ENCODE data around the gene AVPR1B. TPM values are rescaled to one million over a fixed set of nuclear protein-coding genes. Genes with fewer than 3 reads are reported as not detected.
"Not testable (repeated sequence)": the region's sequence is repeated elsewhere in the genome, so short reads cannot be mapped to it uniquely, and the experiment has no call there.

The AVPR1B gene
- polyA plus RNA-seq, 1 donor = 0.85 TPM

DNA sequence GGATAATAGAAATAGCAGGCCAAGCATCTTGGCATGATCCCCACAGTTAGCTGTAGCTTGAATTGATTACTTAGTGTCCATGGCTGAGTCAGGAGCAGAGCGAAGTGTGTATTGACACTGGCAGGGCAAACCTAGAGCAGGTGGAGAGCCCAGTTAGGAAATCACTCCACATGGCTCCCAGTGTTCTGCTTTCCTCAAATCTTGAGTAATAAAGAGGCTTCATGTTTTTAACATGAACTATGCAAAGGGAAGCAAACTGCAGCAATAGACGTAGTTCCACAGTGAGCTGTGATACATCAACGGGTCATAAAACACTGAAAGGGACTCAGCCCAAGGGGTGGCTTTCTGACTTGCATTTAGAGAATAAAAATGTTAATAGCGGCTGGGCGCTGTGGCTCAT is 35.3 kb downstream of the AVPR1B start:
- no peak for DNase-seq

- no peak for DNase-seq
These were observed 37.0 kb downstream of the AVPR1B start for GRCh38 chr1:206080026-206080820.

GRCh38 chr1:206079135-206079534 is 38.1 kb downstream of the AVPR1B start:
- DNase-seq = no peak

- no peak for DNase-seq
These were observed 41.1 kb downstream of the AVPR1B start for GRCh38 chr1:206075786-206076755.

DNA sequence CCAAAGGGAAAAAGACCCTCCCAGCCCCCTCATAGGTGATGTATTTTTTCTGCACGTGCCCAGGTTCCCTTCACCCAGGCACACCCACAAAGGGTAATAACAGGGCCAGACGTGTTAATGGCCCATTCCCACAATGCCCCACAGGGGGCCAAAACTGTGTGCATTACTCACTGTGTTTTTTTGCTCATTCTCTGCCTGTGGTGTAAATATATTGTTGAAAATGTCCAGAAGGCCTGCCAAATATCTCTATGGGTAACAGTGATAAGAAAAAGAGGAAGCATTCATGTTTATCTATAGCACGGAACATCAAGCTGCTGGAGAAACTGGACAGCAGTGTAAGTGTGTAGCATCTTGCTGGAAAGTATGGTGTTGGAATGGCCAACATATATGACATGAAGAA is 42.3 kb downstream of the AVPR1B start:
- DNase-seq = no peak

DNA sequence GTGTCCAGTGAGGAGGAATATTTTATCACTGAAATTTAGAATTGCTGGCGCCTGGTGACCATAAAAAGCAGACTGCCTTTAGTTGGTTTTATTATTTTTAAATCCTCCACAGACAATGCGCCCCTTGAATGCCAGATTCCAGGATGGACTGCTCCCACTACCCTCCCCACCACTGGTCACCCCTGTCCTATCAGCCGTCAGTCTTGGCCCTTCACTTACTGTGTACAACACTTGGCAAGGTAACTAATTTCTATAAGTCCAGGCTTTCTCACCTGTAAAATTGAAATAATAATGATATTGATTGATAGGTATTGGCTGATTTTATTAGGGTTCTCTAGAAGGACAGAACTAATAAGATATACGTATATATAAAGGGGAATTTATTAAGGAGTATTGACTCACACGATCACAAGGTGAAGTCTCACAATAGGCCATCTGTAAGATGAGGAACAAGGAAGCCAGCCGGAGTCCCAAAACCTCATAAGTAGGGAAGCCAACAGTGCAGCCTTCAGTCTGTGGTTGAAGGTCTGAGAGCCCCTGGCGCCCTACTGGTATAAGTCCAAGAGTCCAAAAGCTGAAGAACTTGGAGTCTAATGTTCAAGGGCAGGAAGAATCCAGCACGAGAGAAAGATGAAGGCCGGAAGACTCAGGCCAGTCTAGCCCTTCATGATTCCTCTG is 46.4 kb downstream of the AVPR1B start:
- DNase-seq = no peak

GRCh38 chr1:206068314-206068713 is 48.9 kb downstream of the AVPR1B start:
- no peak for DNase-seq

DNA sequence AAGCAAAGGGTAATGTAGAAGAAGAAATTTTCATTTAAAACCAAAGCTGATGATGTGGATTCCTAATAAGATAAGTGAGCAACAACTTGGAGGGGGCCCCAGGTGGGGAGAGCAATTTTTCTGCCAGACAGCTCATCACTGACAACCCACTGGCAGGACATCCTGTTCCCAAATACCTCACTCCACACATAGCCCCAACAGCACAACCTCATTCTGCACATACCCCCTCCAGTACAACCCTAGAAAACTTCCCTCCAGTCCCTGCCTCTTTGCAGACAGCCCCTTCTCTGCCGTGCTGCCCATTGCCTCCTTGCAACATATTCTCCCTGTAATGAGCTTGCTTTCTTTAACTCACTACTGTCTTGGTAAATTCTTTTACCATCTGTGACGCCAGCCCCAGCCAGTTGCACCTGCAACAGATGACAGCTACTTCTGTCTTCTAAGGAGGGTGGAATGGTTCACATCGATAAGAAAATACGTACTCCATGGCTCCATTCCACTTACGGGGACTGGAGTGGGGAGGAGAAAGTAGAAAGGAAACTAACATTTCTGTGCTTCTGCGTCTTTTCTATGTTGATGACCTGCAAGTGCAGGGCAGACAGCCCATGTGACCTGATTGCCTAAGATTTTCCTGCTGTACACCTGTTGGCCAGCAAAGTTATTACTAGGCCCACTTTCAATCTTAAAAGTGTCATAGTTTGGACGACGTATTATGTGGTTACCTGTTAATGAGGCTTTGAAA is 49.5 kb downstream of the AVPR1B start:
- DNase-seq = no peak

- DNase-seq = no peak
These were observed 50.6 kb downstream of the AVPR1B start for GRCh38 chr1:206066479-206067171.

- no peak for DNase-seq
These were observed 51.5 kb downstream of the AVPR1B start for GRCh38 chr1:206065547-206066145.

GRCh38 chr1:206064501-206064900 is 52.7 kb downstream of the AVPR1B start:
- not testable (repeated sequence) for DNase-seq

DNA sequence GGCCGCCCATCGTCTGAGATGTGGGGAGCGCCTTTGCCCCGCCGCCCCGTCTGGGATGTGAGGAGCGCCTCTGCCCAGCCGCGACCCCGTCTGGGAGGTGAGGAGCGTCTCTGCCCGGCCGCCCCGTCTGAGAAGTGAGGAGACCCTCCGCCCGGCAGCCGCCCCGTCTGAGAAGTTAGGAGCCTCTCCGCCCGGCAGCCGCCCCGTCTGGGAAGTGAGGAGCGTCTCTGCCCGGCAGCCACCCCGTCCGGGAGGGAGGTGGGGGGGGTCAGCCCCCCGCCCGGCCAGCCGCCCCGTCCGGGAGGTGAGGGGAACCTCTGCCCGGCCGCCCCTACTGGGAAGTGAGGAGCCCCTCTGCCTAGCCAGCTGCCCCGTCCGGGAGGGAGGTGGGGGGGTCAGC is 53.2 kb downstream of the AVPR1B start:
- DNase-seq = not testable (repeated sequence)

DNA sequence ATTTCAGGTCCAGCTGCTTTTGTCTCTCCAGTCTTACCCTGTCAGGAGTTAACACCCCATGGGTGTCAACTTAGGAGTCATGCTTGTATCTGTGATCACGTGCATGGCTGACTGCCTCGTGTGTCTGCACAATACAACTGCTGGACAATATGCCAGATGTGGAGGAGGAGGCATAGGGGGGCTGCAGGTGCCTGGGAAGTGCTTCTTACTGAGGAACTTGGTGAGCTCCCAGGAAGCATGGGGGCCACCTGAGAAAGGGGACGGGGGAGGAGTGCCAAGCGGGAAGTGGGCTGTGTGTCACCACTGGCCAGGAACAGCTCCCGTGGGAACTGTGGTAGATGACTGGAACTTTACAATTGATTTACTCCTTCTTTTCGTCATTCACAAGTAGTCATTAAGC is 54.7 kb downstream of the AVPR1B start:
- DNase-seq = no peak

DNA sequence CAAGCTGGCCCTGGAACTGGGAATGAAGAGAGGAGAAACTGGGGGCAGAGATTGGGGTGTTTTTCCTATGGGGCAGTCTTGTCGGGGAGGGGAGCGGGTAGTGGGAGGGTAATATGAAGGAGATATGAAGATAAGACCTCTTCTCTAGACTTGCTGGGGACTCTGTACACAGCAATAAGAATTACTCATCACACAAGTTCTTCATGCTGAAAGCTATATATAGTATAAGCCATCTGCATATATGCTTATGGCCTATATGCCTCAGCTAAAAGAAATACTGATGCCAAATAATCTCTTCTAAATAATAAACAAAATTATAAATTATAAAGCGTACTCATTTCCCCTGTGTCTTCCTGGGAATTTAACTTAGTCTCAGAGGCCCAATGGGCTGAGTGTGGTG is 56.3 kb downstream of the AVPR1B start:
- DNase-seq = no peak

Other genes starting within 250 kb of the AVPR1B start
- 0.20 TPM for gene SLC26A9, start 173.9 kb downstream of the AVPR1B start, polyA plus RNA-seq (ENCODE audit: insufficient read length)
- 2.3 TPM for gene RAB7B, start 114.0 kb downstream of the AVPR1B start, polyA plus RNA-seq (ENCODE audit: insufficient read length)
- 0.28 TPM for gene CTSE, start 93.5 kb downstream of the AVPR1B start, polyA plus RNA-seq (ENCODE audit: insufficient read length)
- 6.2 TPM for gene RHEX, start 64.2 kb downstream of the AVPR1B start, polyA plus RNA-seq (ENCODE audit: insufficient read length)
- 6.2 TPM for gene FAM72A, start 85.5 kb upstream of the AVPR1B start, polyA plus RNA-seq (ENCODE audit: insufficient read length)
- 60.9 TPM for gene SRGAP2, start 86.2 kb upstream of the AVPR1B start, polyA plus RNA-seq (ENCODE audit: insufficient read length)

Data from left kidney (tissue), 2 donors.